HG03575 (cell line): ENCODE results near the gene CREB3.

Experiments used
- ATAC-seq: cut with Tn5 transposase; IDR thresholded peaks from one replicate; pipeline ENCODE4 v1.9.1; 2021; ENCODE audit not compliant: unreplicated experiment, insufficient number of reproducible peaks, low FRiP score; ENCODE audit errors: extremely low read depth

Gene CREB3

GRCh38 chr9:35740243-35740642 lies 7.8 kb downstream of the CREB3 start:
- ATAC-seq, result no peak

- ATAC-seq, result no peak
These were observed 9.3 kb downstream of the CREB3 start for GRCh38 chr9:35741740-35742139.

GRCh38 chr9:35743452-35743851 lies 11.0 kb downstream of the CREB3 start:
- ATAC-seq, result no peak

GRCh38 chr9:35743880-35744518 lies 11.5 kb downstream of the CREB3 start:
- ATAC-seq, result no peak

GRCh38 chr9:35745569-35745968 lies 13.1 kb downstream of the CREB3 start:
- ATAC-seq, result no peak

- no peak for ATAC-seq
These were observed 14.1 kb downstream of the CREB3 start for GRCh38 chr9:35746583-35746982.

GRCh38 chr9:35748242-35748857 lies 15.9 kb downstream of the CREB3 start:
- no peak for ATAC-seq

- no peak for ATAC-seq
These were observed 16.5 kb downstream of the CREB3 start, which contains the start of the genes GBA2 and RGP1 for GRCh38 chr9:35748858-35749514. Gene GBA2 (minus strand): TSS chr9:35749228. CDS start chr9:35748704, 524 bp downstream. Gene RGP1 (plus strand): TSS chr9:35749287. CDS start chr9:35749756, 469 bp downstream.

- ATAC-seq, result no peak
These were observed 17.2 kb downstream of the CREB3 start for GRCh38 chr9:35749515-35750255.

GRCh38 chr9:35750256-35750531 lies 17.7 kb downstream of the CREB3 start:
- ATAC-seq, result no peak

- no peak for ATAC-seq
These were observed 21.0 kb downstream of the CREB3 start for GRCh38 chr9:35753466-35753865.

GRCh38 chr9:35754264-35754663 lies 21.8 kb downstream of the CREB3 start, which contains the start of gene MSMP:
Gene MSMP (minus strand): TSS chr9:35754276. CDS start chr9:35754129, 147 bp downstream.
- ATAC-seq, result no peak

- no peak for ATAC-seq
These were observed 22.6 kb downstream of the CREB3 start for GRCh38 chr9:35755071-35755470.

GRCh38 chr9:35756275-35757225 lies 24.1 kb downstream of the CREB3 start:
- ATAC-seq, result no peak

- no peak for ATAC-seq
These were observed 24.9 kb downstream of the CREB3 start for GRCh38 chr9:35757226-35757891.

- no peak for ATAC-seq
These were observed 25.4 kb downstream of the CREB3 start for GRCh38 chr9:35757892-35758275.

- ATAC-seq, result no peak
These were observed 26.1 kb downstream of the CREB3 start for GRCh38 chr9:35758475-35759050.

- ATAC-seq, result no peak
These were observed 27.3 kb downstream of the CREB3 start for GRCh38 chr9:35759795-35760194.
